ENCODE measurements around the gene LSM12. TPM values are rescaled to one million over a fixed set of nuclear protein-coding genes. Genes with fewer than 3 reads are reported as not detected.

LSM12 gene
- total RNA-seq (10 to 100 TPM; 29.3 to 67.9 (median 33.2) TPM), polyA plus RNA-seq (10 to 100 TPM; 69.5 to 72.5 TPM), total RNA-seq (9.2 reads per million, percentile 34 among the genes with 10 or more reads in this experiment)

DNA sequence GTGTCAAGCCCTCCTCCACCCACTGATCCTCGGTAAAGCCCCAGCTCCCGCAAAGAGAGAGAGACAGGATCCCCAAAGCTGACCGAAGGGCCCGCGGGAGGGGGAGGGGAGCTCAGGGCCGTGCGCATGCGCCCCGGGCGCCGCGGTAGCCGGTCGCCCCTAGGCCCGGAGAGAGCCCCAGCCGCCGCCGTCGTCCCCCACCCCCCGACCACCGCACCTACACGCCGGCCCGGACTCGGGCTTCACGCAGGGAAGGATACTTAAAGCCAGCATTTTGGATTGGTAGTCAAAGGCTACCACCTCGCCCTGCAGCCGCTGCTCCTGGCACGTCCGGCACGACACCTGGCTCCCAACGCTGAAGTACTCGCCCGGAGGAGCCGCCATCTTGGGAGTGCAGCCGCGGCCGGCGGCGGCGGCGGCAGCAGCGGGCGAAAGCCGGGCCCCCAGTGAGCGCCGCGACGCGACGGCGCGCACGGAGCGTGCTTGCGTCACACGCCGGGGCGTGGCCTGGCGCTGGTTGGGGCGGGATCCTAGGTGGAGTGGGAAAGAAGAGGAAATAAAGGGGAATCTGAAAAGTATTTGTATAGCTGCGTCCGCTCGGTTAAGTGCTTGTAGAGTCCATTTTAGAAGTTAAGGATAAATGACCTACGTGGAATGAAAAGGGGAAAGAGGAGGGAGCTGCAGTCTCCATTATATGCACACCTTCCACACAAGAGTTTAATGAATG lies at the start of gene LSM12:
LSM12 (minus strand) TSS at position 468 of the 727 bp plus-strand sequence; CDS start at position 384, 84 bp downstream.
- Mint-ChIP-seq H3K27ac (peak within 1 kb of the TSS; percentile 83 to 100 (median 93)), H3K36me3 (peaks cover 0 to 11% (median 3%) of the 10 kb centered on the region in 5 donors), H3K9me3 (no peaks in the 10 kb centered on the region), H3K27me3 (no peaks in the 10 kb centered on the region), H3K4me1 (peaks cover 38 to 66% (median 52%) of the 10 kb centered on the region in 7 donors), H3K4me3 (peak within 1 kb of the TSS; percentile 84 to 98 (median 94))
- peaks cover 0 to 18% (median 3%) of the 10 kb centered on the region in 3 experiments for H3K36me3 ChIP-seq (ENCODE audit: control insufficient read depth in 2 of 3, insufficient read depth in 3 of 3, low read length in 3 of 3)
- ATAC-seq (peak; percentile 93), DNase-seq (peak; percentile 83 to 94 (median 89))
- H3K27me3 ChIP-seq (ENCODE audit: control insufficient read depth in 2 of 2, insufficient read depth in 2 of 2, low read length in 2 of 2), result no peaks in the 10 kb centered on the region
- CTCF ChIA-PET, result no interaction called here
- peaks cover 18 to 19% of the 10 kb centered on the region in 2 donors for H3K4me1 ChIP-seq (ENCODE audit: control insufficient read depth in 2 of 2, insufficient read depth in 2 of 2, low read length in 2 of 2)
- no peaks in the 10 kb centered on the region for H3K9me3 ChIP-seq (ENCODE audit: control insufficient read depth in 2 of 3, low read length in 3 of 3)
- intact Hi-C loops (cut with micrococcal nuclease), result loop anchor here (1.0 to 2.0 kb wide), 5 partner anchors 57 to 260 kb away; partner anchors contain the start of genes HDAC5 (in 2 of the 2), TMUB2 (in 2 of the 2) and HROB (in 1 of the 2)
- peak within 1 kb of the TSS; percentile 72 for H3K4me3 ChIP-seq (ENCODE audit: low read length)
- POLR2A ChIA-PET, result interaction anchor here (1.1 to 1.5 kb wide), 2 partner anchors 57 to 61 kb away, joined by 5 to 7 read pairs; partner anchors contain the start of gene HDAC5
- H3K27ac ChIP-seq (ENCODE audit: low read depth, low read length), result peak within 1 kb of the TSS; percentile 90

GRCh38 chr17:44115585-44116415 lies 49.3 kb upstream of the LSM12 start:
- ChIA-PET CTCF (interaction anchor here (0.6 to 1.5 kb wide), 4 partner anchors 15 to 172 kb away, joined by 3 to 6 read pairs (median 4); no protein-coding TSS in a partner anchor), POLR2A (no interaction called here)
- DNase-seq (no peak), ATAC-seq (no peak)
- Histone ChIP-seq H3K27ac (ENCODE audit: low read depth, low read length) (no peak overlapping the region), H3K4me3 (ENCODE audit: low read length) (no peak overlapping the region), H3K36me3 (ENCODE audit: control insufficient read depth in 2 of 3, insufficient read depth in 3 of 3, low read length in 3 of 3) (peaks cover 0 to 42% (median 0%) of the 10 kb centered on the region in 3 experiments), H3K9me3 (ENCODE audit: control insufficient read depth in 2 of 3, low read length in 3 of 3) (no peaks in the 10 kb centered on the region), H3K27me3 (ENCODE audit: control insufficient read depth in 2 of 2, insufficient read depth in 2 of 2, low read length in 2 of 2) (no peaks in the 10 kb centered on the region), H3K4me1 (ENCODE audit: control insufficient read depth in 2 of 2, insufficient read depth in 2 of 2, low read length in 2 of 2) (peaks cover 4 to 13% of the 10 kb centered on the region in 2 donors)
- Mint-ChIP-seq H3K4me1 (peaks cover 21 to 74% (median 66%) of the 10 kb centered on the region in 7 donors), H3K4me3 (no peak overlapping the region), H3K9me3 (no peaks in the 10 kb centered on the region), H3K36me3 (peaks cover 0 to 8% (median 0%) of the 10 kb centered on the region in 5 donors), H3K27me3 (no peaks in the 10 kb centered on the region), H3K27ac (peak overlapping the region in 2 of 9 donors; percentile 43 to 47)
- intact Hi-C loops (cut with micrococcal nuclease), result no loop called here

DNA sequence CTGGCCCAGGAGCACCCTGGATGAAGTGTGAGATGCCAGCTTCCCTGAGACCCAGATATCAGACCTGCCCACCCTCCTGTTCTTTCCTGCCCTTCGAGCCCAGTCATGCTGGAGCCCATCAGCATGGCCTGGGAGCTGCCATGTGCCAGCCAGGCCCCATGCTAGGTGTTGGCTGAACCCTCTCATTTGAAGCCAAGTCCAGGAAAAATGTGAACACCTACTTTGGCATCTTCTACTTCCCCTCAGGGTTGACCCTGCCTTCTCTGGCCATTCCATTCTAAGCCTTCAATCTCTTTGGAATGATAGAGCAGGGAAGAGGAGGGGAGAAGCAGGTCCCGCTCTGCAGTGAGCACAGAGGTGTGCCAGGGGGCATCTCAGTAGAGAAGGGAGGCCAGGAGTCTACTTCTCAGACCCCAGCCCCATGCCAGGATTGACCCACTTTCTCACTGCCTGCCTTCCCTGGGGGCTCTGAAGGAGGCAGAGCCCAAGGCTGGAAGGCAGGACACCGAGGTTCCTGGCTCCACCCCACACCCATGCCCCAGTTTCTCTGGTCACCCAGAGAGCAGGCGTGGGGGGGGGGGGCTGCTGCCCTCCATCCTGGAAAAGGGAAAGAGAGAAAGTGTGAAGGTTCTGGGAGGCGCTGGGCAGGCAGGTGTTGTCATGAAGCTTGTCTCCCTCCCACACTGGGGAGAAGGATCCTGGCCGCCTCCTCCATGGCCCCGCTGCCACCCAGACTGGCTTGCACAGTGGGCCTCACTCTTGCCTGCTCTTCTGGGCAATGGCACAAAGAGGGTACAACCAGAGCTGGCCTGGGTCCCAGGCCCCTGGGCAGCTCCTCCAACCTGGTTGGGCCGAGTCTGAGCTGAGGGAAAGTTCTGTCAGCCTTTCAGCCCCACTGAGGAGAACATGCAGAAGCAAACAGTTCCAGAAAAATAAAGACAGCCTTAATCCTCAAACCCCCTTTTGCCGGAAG lies 47.7 kb upstream of the LSM12 start:
- Mint-ChIP-seq H3K4me1 (peaks cover 21 to 63% (median 56%) of the 10 kb centered on the region in 7 donors), H3K36me3 (peaks cover 0 to 8% (median 0%) of the 10 kb centered on the region in 5 donors), H3K27me3 (no peaks in the 10 kb centered on the region), H3K27ac (peak overlapping the region in 3 of 9 donors; percentile 35 to 78 (median 75)), H3K9me3 (no peaks in the 10 kb centered on the region), H3K4me3 (no peak overlapping the region)
- no peak overlapping the region for H3K27ac ChIP-seq (ENCODE audit: low read depth, low read length)
- H3K36me3 ChIP-seq (ENCODE audit: control insufficient read depth in 2 of 3, insufficient read depth in 3 of 3, low read length in 3 of 3), result peaks cover 0 to 42% (median 0%) of the 10 kb centered on the region in 3 experiments
- ChIA-PET POLR2A (interaction anchor here (0.8 to 0.9 kb wide), 2 partner anchors 9 kb away, joined by 3 to 5 read pairs; partner anchors contain the start of gene HDAC5), CTCF (interaction anchor here (1.0 kb wide), 1 partner anchor 9 kb away, joined by 3 read pairs; the partner anchor contains the start of gene HDAC5)
- DNase-seq, result no peak
- no peak overlapping the region for H3K4me3 ChIP-seq (ENCODE audit: low read length)
- peaks cover 4 to 17% of the 10 kb centered on the region in 2 donors for H3K4me1 ChIP-seq (ENCODE audit: control insufficient read depth in 2 of 2, insufficient read depth in 2 of 2, low read length in 2 of 2)
- H3K9me3 ChIP-seq (ENCODE audit: control insufficient read depth in 2 of 3, low read length in 3 of 3), result no peaks in the 10 kb centered on the region
- no peaks in the 10 kb centered on the region for H3K27me3 ChIP-seq (ENCODE audit: control insufficient read depth in 2 of 2, insufficient read depth in 2 of 2, low read length in 2 of 2)
- no peak for ATAC-seq
- intact Hi-C loops (cut with micrococcal nuclease), result no loop called here

GRCh38 chr17:44113382-44113781 lies 46.9 kb upstream of the LSM12 start:
- ChIA-PET CTCF (no interaction called here), POLR2A (interaction anchor here (0.9 kb wide), 1 partner anchor 10 kb away, joined by 3 read pairs; the partner anchor contains the start of gene HDAC5)
- Mint-ChIP-seq H3K4me3 (peak overlapping the region in 1 of 10 donors; percentile 32), H3K4me1 (peaks cover 15 to 55% (median 48%) of the 10 kb centered on the region in 7 donors), H3K9me3 (no peaks in the 10 kb centered on the region), H3K27ac (peak overlapping the region in 5 of 9 donors; percentile 5 to 78 (median 75)), H3K36me3 (peaks cover 0 to 8% (median 0%) of the 10 kb centered on the region in 5 donors), H3K27me3 (no peaks in the 10 kb centered on the region)
- Histone ChIP-seq H3K4me1 (ENCODE audit: control insufficient read depth in 2 of 2, insufficient read depth in 2 of 2, low read length in 2 of 2) (peaks cover 4 to 17% of the 10 kb centered on the region in 2 donors), H3K36me3 (ENCODE audit: control insufficient read depth in 2 of 3, insufficient read depth in 3 of 3, low read length in 3 of 3) (peaks cover 0 to 46% (median 0%) of the 10 kb centered on the region in 3 experiments), H3K27ac (ENCODE audit: low read depth, low read length) (no peak overlapping the region), H3K27me3 (ENCODE audit: control insufficient read depth in 2 of 2, insufficient read depth in 2 of 2, low read length in 2 of 2) (no peaks in the 10 kb centered on the region), H3K4me3 (ENCODE audit: low read length) (no peak overlapping the region), H3K9me3 (ENCODE audit: control insufficient read depth in 2 of 3, low read length in 3 of 3) (no peaks in the 10 kb centered on the region)
- no peak for ATAC-seq
- DNase-seq, result no peak
- intact Hi-C loops (cut with micrococcal nuclease), result no loop called here

GRCh38 chr17:44112284-44113280 lies 46.1 kb upstream of the LSM12 start:
- no peak for ATAC-seq
- H3K27me3 ChIP-seq (ENCODE audit: control insufficient read depth in 2 of 2, insufficient read depth in 2 of 2, low read length in 2 of 2), result no peaks in the 10 kb centered on the region
- intact Hi-C loops (cut with micrococcal nuclease), result no loop called here
- no peaks in the 10 kb centered on the region for H3K27me3 Mint-ChIP-seq
- peaks cover 0 to 10% (median 0%) of the 10 kb centered on the region in 5 donors for H3K36me3 Mint-ChIP-seq
- ChIA-PET CTCF (no interaction called here), POLR2A (no interaction called here)
- H3K4me3 Mint-ChIP-seq, result peak overlapping the region in 1 of 10 donors; percentile 71
- peaks cover 4 to 17% of the 10 kb centered on the region in 2 donors for H3K4me1 ChIP-seq (ENCODE audit: control insufficient read depth in 2 of 2, insufficient read depth in 2 of 2, low read length in 2 of 2)
- peaks cover 0 to 44% (median 0%) of the 10 kb centered on the region in 3 experiments for H3K36me3 ChIP-seq (ENCODE audit: control insufficient read depth in 2 of 3, insufficient read depth in 3 of 3, low read length in 3 of 3)
- no peak overlapping the region for H3K4me3 ChIP-seq (ENCODE audit: low read length)
- H3K9me3 ChIP-seq (ENCODE audit: control insufficient read depth in 2 of 3, low read length in 3 of 3), result no peaks in the 10 kb centered on the region
- DNase-seq, result no peak
- H3K4me1 Mint-ChIP-seq, result peaks cover 15 to 52% (median 46%) of the 10 kb centered on the region in 7 donors
- no peaks in the 10 kb centered on the region for H3K9me3 Mint-ChIP-seq
- peak overlapping the region in 5 of 9 donors; percentile 35 to 76 (median 75) for H3K27ac Mint-ChIP-seq
- H3K27ac ChIP-seq (ENCODE audit: low read depth, low read length), result no peak overlapping the region
